Large intestine (tissue), 3 donors: ENCODE measurements around the gene KCNJ11. TPM values are rescaled to one million over a fixed set of nuclear protein-coding genes. Genes with fewer than 3 reads are reported as not detected.

Experiments
- DNase-seq, 2 donors: peaks; one replicate each; pipeline versions ENCODE4 v3.0.0 to v3.0.0-alpha.2; 2013
- H3K27ac ChIP-seq: one replicate; pipeline ENCODE4 v1.5.1; 2013; ENCODE audit warnings: low read length
- H3K27me3 ChIP-seq: 2 replicates; pipeline ENCODE4 v1.6.1; 2013; ENCODE audit warnings: low read length; ENCODE audit not compliant: control insufficient read depth, insufficient read depth
- H3K36me3 ChIP-seq: 2 replicates; pipeline ENCODE4 v1.6.1; 2013; ENCODE audit warnings: low read length; ENCODE audit not compliant: control insufficient read depth, insufficient read depth
- H3K4me1 ChIP-seq: one replicate; pipeline ENCODE4 v1.6.1; 2013; ENCODE audit warnings: low read length; ENCODE audit not compliant: control insufficient read depth, insufficient read depth
- H3K4me3 ChIP-seq: one replicate; pipeline ENCODE4 v1.5.1; 2013; ENCODE audit warnings: low read length
- H3K9me3 ChIP-seq: one replicate; pipeline ENCODE4 v1.6.1; 2013; ENCODE audit warnings: mild to moderate bottlenecking, low read depth, low read length, moderate library complexity; ENCODE audit not compliant: control insufficient read depth
- WGBS: methylation state at CpG from one replicate; pipeline ENCODE4 v1.1.5; 2013; ENCODE audit warnings: low lambda C conversion rate; ENCODE audit not compliant: insufficient coverage; 5-methylcytosine and 5-hydroxymethylcytosine counted together
- polyA plus RNA-seq: library from polyadenylated mRNA; unstranded; fragments of 120-200 nt; gene quantifications from one replicate; pipeline ENCODE4 v1.2.1, GENCODE V29; 2013

Gene KCNJ11
- polyA plus RNA-seq, 1 donor = 5.4 TPM

DNA sequence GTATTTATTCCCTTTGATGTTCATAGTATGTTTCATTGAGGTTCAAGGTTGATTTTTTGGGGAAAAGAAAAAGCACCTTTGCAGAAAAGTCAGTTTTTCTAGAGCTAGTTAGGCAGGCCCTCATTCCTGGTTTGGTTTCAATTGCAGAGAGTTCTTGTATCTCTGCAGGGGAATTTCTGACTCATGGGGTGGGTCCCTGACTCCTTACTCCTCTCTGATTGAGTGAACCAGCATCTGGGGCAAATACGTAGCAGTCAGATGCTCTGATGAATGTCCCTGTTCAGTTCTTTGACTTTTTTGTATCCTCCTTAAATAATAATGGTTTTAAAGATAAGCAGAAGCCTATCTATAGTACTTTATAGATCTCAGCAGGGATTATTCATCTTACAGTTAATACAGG is 44.6 kb downstream of the KCNJ11 start:
- Histone ChIP-seq H3K36me3 (no peaks in the 10 kb centered on the region), H3K27ac (no peak overlapping the region), H3K9me3 (no peaks in the 10 kb centered on the region), H3K27me3 (no peaks in the 10 kb centered on the region), H3K4me3 (no peak overlapping the region), H3K4me1 (no peaks in the 10 kb centered on the region)
- no peak for DNase-seq
- no CpG with 5 or more reads among the region's 1 CpG for WGBS

GRCh38 chr11:17343257-17343656 is 45.2 kb downstream of the KCNJ11 start:
- no peaks in the 10 kb centered on the region for H3K9me3 ChIP-seq
- H3K4me3 ChIP-seq = no peak overlapping the region
- no peaks in the 10 kb centered on the region for H3K27me3 ChIP-seq
- WGBS = 100% methylated on average over 1 of the region's 2 CpGs
- no peaks in the 10 kb centered on the region for H3K36me3 ChIP-seq
- H3K27ac ChIP-seq = no peak overlapping the region
- no peaks in the 10 kb centered on the region for H3K4me1 ChIP-seq
- no peak for DNase-seq

Other genes with a start within 250 kb of the KCNJ11 start
- 49.8 TPM for gene PIK3C2A, start 180.7 kb downstream of the KCNJ11 start, polyA plus RNA-seq
- gene NUCB2, start 111.9 kb downstream of the KCNJ11 start, polyA plus RNA-seq = 53.7 TPM
- gene NCR3LG1, start 36.9 kb downstream of the KCNJ11 start, polyA plus RNA-seq = 20.3 TPM
- gene ABCC8, start 88.2 kb upstream of the KCNJ11 start, polyA plus RNA-seq = 23.5 TPM
- 269 TPM for gene USH1C, start 155.8 kb upstream of the KCNJ11 start, polyA plus RNA-seq
- 0.10 TPM for gene OTOG, start 158.6 kb upstream of the KCNJ11 start, polyA plus RNA-seq